Sigmoid colon (tissue), 4 donors: ENCODE data around the gene NCF2.

ENCODE experiments used
- EP300 ChIP-seq, 4 donors: sonication (generic); formaldehyde crosslinking; IDR thresholded peaks; one replicate each; pipeline ENCODE4 v1.6.1; 2017; ENCODE audit warnings: antibody characterized with exemption in 4 of 4
- POLR2A ChIP-seq, 2 donors: fragments of 450-650 bp; IDR thresholded peaks; one replicate each; pipeline ENCODE4 v1.6.1; 2016; ENCODE audit warnings: antibody characterized with exemption in 2 of 2, mild to moderate bottlenecking in 2 of 2, moderate library complexity in 2 of 2
- POLR2AphosphoS5 ChIP-seq, 4 donors: sonication (generic); formaldehyde crosslinking; IDR thresholded peaks; one replicate each; pipeline ENCODE4 v1.6.1; 2017; ENCODE audit warnings: antibody characterized with exemption in 4 of 4
- TF ChIP-seq, protein P1 (sequence below), 4 experiments: fragments of 450-650 bp in 3 of 4; fragments of 200-600 bp in 1 of 4; IDR thresholded peaks; one replicate each; pipeline ENCODE4 v1.5.1; 2016 to 2019; ENCODE audit warnings: antibody characterized with exemption in 4 of 4, mild to moderate bottlenecking in 3 of 4, moderate library complexity in 2 of 4

DNA sequence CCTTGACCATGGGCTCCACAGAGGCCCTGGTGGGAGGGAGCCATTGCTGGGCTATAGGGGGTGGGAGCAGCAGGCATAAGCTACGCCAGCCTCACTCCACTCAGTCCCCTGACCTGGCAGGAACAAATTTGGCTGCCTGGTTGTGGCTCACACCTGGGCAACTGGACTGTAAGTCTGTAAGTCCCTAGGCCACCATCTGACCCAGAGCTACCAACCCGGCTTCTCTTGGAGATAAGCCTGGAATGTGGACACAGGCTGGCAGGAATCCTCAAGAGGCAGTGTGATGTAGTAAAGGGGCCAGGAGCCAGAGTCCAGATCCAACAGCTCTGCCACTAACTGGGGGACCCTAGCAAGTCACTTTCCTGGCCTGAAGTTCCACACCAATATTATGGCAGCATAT, 11.4 kb downstream of the NCF2 start:
- TF ChIP-seq, protein P1, sequence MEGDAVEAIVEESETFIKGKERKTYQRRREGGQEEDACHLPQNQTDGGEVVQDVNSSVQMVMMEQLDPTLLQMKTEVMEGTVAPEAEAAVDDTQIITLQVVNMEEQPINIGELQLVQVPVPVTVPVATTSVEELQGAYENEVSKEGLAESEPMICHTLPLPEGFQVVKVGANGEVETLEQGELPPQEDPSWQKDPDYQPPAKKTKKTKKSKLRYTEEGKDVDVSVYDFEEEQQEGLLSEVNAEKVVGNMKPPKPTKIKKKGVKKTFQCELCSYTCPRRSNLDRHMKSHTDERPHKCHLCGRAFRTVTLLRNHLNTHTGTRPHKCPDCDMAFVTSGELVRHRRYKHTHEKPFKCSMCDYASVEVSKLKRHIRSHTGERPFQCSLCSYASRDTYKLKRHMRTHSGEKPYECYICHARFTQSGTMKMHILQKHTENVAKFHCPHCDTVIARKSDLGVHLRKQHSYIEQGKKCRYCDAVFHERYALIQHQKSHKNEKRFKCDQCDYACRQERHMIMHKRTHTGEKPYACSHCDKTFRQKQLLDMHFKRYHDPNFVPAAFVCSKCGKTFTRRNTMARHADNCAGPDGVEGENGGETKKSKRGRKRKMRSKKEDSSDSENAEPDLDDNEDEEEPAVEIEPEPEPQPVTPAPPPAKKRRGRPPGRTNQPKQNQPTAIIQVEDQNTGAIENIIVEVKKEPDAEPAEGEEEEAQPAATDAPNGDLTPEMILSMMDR (IDR thresholded peaks at IDR 0.05), result no peak
- TF ChIP-seq POLR2AphosphoS5 (IDR thresholded peaks at IDR 0.05), result no peak
- no peak for TF ChIP-seq POLR2A (IDR thresholded peaks at IDR 0.05)
- TF ChIP-seq EP300 (IDR thresholded peaks at IDR 0.05), result no peak
